ENCODE measurements around the gene CFAP61.
"Not testable (repeated sequence)": the region's sequence is repeated elsewhere in the genome, so short reads cannot be mapped to it uniquely, and the experiment has no call there.

CFAP61 gene

DNA sequence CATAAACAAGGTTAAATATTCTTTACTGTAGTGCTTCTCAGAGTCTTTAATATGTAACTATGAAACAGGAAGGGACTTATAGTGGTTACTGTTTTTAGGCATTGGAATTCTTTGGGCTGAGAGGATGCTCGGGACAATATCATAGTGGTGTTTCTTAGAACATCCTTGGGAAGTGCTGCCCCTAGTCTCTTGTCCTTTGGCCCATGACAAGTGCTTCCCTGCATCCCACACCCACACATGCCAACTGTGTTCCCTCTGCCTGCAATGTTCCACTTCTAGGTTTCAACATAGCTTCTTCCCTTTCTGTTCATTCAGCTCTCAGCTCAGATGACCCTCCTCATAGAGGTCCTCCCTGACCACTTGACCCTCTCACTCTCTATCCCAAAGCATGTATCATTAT, 37.6 kb downstream of the CFAP61 start:
- no peak for DNase-seq (ENCODE audit: low read depth in 2 of 2)

GRCh38 chr20:20092827-20093226, 40.5 kb downstream of the CFAP61 start:
- no peak for DNase-seq (ENCODE audit: low read depth in 2 of 2)

- DNase-seq (ENCODE audit: low read depth in 2 of 2), result no peak
Observed at GRCh38 chr20:20094410-20094809, 42.1 kb downstream of the CFAP61 start.

GRCh38 chr20:20095114-20095872, 43.0 kb downstream of the CFAP61 start:
- DNase-seq (ENCODE audit: low read depth in 2 of 2), result no peak

GRCh38 chr20:20096421-20096820, 44.1 kb downstream of the CFAP61 start:
- DNase-seq (ENCODE audit: low read depth in 2 of 2), result no peak

DNA sequence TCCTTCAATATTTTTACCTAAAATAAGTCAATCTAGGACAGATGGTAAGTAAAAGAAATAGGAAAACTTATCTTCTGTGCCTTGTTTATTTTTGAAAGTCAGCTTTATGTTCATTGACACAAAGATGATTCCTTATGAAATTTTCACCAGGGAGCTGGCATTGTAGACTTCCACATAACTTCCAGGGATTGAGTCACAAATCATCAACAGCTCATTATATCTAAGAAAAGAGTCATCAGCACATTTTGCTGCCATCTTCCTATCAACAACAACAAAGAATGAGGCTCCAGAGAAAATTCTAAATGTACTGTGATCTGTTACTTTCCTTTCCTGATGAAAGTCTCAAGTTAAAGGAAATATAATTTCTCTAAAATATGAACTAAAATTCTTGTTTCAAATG, 48.5 kb downstream of the CFAP61 start:
- no peak for DNase-seq (ENCODE audit: low read depth in 2 of 2)

- DNase-seq (ENCODE audit: low read depth in 2 of 2), result no peak
Observed at GRCh38 chr20:20102163-20102562, 49.8 kb downstream of the CFAP61 start.

DNA sequence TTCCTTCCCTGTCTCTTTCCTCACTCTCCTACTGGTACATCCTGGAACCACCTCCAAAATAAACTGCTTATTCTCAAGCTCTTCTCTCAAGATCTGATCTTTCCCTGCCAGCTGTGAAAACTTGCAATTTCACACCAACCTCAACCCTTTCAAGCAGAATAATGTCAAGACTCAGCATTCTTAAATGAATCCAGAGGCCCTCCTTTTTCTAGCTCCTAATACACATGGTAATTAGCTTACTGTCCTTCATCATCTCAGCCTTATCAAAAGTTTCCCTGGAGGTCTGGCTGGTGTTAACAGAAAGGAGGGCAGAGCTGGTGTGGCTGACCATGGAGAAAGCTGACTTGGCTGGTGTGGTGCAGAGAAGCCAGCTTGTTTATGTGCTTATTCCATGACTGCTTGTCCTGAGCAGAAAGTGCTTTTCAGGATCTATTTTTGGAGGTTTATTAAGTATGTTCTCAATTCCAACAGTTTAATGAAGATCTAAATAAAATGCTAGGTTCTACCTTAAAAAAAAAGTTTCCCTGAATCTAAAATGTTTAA, 50.5 kb downstream of the CFAP61 start:
- DNase-seq (ENCODE audit: low read depth in 2 of 2), result no peak

- no peak for DNase-seq (ENCODE audit: low read depth in 2 of 2)
Observed at GRCh38 chr20:20103486-20103885, 51.2 kb downstream of the CFAP61 start.

- DNase-seq (ENCODE audit: low read depth in 2 of 2), result not testable (repeated sequence)
Observed at GRCh38 chr20:20123187-20123586, 70.9 kb downstream of the CFAP61 start.

- no peak for DNase-seq (ENCODE audit: low read depth in 2 of 2)
Observed at GRCh38 chr20:20130399-20130798, 78.1 kb downstream of the CFAP61 start.

GRCh38 chr20:20134941-20135575, 82.7 kb downstream of the CFAP61 start:
- DNase-seq (ENCODE audit: low read depth in 2 of 2), result no peak

DNA sequence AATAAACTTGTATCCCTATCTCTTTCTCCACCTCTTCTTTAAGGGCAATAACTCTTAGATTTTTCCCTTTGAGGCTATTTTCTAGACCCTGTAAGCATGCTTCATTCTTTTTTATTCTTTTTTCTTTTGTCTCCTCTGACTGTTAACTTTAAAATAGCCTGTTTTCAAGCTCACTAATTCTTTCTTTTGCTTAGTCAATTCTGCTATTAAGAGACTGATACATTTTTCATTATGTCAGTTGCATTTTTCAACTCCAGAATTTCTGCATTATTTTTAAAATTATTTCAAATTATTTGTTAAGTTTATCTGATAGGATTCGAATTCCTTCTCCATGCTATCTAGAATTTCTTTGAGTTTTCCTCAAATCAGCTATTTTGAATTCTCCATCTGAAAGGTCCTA, 84.0 kb downstream of the CFAP61 start:
- DNase-seq (ENCODE audit: low read depth in 2 of 2), result no peak

- DNase-seq (ENCODE audit: low read depth in 2 of 2), result no peak
Observed at GRCh38 chr20:20137851-20138250, 85.5 kb downstream of the CFAP61 start.

DNA sequence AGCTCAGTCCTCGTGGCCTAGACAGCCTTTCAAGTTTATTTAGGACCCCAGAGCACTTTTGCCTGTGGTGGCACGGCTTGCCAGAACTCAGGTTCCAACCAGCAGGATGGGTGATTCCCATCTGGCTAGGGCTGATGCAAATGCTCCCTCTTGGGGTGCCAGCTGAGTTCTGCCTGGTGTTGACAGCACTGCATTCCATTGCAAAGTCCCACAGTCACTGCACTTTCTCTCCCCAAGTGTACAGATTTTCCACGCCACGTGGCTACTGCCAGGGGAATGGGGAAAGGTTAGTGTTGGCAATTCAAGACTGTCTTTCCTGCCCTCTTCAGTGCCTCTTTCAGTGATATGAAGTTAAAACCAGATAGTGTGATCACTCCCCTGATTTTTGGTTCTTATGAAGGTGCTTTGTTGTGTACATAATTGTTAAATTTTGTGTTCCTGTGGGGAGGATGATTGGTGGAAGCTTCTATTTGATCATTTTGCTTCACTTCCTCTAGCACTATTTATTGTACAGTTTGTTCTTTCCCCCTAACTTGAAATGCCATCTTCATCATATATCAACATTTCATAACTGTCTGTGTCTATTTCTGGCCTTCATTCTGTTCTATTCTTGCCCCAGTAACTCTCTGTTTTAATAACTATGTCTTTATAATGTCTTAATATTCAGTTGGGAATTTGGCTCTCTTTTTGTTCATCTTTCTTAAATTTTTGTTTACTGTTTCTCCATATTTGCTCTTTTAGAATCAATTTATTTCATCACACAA, 86.2 kb downstream of the CFAP61 start:
- no peak for DNase-seq (ENCODE audit: low read depth in 2 of 2)

DNA sequence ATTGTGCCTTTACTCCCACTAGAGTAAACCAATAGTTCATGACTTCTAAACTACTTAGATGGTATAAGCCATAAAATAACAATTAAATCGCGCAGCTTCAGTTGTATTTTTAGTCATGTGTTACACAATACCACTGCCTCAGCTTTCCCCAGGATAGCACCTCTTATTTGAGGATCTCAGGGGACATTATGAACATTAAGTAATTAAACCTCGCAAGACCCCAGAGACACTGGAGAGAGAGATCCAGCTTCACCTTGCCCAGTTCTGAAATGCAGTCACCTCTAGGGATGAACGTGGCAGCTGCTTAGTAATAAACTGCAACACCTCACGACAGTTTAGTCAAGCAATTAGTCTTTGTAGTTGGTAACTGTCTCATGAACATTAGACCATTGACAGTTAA, 87.1 kb downstream of the CFAP61 start:
- no peak for DNase-seq (ENCODE audit: low read depth in 2 of 2)

- DNase-seq (ENCODE audit: low read depth in 2 of 2), result no peak
Observed at GRCh38 chr20:20143165-20143564, 90.8 kb downstream of the CFAP61 start.

GRCh38 chr20:20143646-20144045, 91.3 kb downstream of the CFAP61 start:
- no peak for DNase-seq (ENCODE audit: low read depth in 2 of 2)

DNA sequence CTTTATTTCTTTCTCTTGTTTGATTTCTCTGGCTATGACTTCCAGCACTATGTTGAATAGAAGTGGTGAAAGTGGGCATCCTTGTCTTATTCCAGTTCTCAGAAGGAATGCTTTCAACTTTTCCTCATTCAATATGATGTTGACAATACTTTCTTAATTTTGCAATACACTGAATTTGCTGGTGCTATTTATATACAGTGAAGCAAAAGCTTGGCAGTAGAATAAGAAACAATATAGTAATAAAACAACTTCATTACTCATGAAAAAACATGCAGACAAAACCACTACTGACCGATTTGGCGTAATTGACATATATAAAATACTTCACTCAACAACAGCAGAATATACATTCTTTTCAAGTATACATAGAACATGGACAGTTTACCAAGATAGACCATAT, 96.4 kb downstream of the CFAP61 start:
- no peak for DNase-seq (ENCODE audit: low read depth in 2 of 2)

DNA sequence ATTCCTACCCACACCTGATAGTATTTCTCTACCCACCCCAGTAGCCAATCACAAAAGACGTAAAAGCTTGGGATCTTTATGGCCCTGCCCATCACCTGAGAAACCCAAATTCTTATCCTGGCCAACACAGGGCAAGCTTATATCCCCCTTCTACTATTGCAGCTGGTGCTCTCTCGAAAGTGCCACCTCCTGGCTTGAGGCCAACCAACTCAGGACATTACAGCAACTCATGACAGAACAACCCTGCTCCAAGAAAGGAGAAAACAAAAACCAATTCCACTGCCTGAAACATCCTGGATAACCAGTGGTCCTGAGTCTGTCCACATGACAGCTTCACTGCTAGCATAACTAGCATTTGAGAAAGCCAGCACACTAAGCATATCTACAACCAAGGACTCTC, 97.9 kb downstream of the CFAP61 start:
- no peak for DNase-seq (ENCODE audit: low read depth in 2 of 2)

GRCh38 chr20:20160520-20160919, 108.2 kb downstream of the CFAP61 start:
- no peak for DNase-seq (ENCODE audit: low read depth in 2 of 2)

DNA sequence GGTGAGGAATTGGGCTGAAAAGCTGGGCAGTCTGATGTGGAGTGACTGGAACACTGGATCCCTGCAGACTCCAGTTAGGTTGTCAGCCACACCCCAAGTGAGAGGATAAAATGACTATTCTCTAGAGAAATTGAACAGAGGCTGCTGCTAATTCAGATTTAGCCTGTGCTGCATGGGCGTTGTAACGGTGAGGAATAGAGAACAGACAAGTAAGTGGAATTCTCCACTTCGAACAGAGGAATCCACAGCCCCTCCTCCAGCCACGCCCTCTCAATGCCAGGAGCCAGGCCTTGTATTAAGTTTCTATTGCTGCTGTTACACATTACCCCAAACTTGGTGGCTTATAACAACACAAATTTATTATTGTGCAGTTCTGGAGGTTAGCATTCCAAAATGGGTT, 109.3 kb downstream of the CFAP61 start:
- DNase-seq (ENCODE audit: low read depth in 2 of 2), result no peak

- no peak for DNase-seq (ENCODE audit: low read depth in 2 of 2)
Observed at GRCh38 chr20:20167698-20168097, 115.4 kb downstream of the CFAP61 start.
